Right cardiac atrium (tissue), 5 donors: Measurements from ENCODE around the gene PTPN13. TPM values are rescaled to one million over a fixed set of nuclear protein-coding genes. Genes with fewer than 3 reads are reported as not detected.

Experiments
- ATAC-seq, 2 donors: fragments of 200-7000 bp; cut with Tn5 transposase; one replicate each; pipeline versions ENCODE4 v1.8.0 to v1.9.1; 2020; ENCODE audit warnings: moderate library complexity in 2 of 2, mild to moderate bottlenecking in 1 of 2
- DNase-seq, 3 donors: peaks; one replicate each; pipeline ENCODE4 v3.0.0-alpha.2; 2020
- H3K27ac ChIP-seq: one replicate; pipeline ENCODE4 v1.5.1; 2013; ENCODE audit warnings: mild to moderate bottlenecking, low read length, control low read depth, moderate library complexity
- H3K27me3 ChIP-seq: one replicate; pipeline ENCODE4 v1.6.1; 2013; ENCODE audit not compliant: control insufficient read depth, insufficient read depth
- H3K4me1 ChIP-seq: one replicate; pipeline ENCODE4 v1.6.1; 2013; ENCODE audit warnings: low read length; ENCODE audit not compliant: control insufficient read depth, insufficient read depth
- H3K4me3 ChIP-seq: one replicate; pipeline ENCODE4 v1.5.1; 2013; ENCODE audit warnings: low read length, control low read depth
- H3K9me3 ChIP-seq: one replicate; pipeline ENCODE4 v1.6.1; 2013; ENCODE audit warnings: low read length; ENCODE audit not compliant: control insufficient read depth
- WGBS: extraction: QIAGEN DNeasy Blood & Tissue Kit; methylation state at CpG from one replicate; pipeline ENCODE4 v1.1.7; 2013; 5-methylcytosine and 5-hydroxymethylcytosine counted together
- intact Hi-C, 4 donors: fragments of 100-400 bp; cut with DNase I; formaldehyde crosslinking; loops; one replicate each; pipeline versions ENCODE4 v1.11.0 to v1.14.0; 2022 to 2023
- long read RNA-seq, 4 donors: library from polyadenylated mRNA; unstranded; transcript quantifications; one replicate each; pipeline ENCODE4 v2.0.0, GENCODE V29; 2020 to 2021
- polyA plus RNA-seq: library from polyadenylated mRNA; stranded (reverse); fragments of 200-250 nt; gene quantifications from one replicate; pipeline ENCODE4 v1.2.3, GENCODE V29; 2013
- total RNA-seq, 4 donors: library from RNA; stranded (reverse); fragmentation: NEBNext Ultra II Directional; extraction: Animal tissue kit (Norgen Biotek cat#: 25700); gene quantifications; one replicate each; pipeline ENCODE4 v1.2.1, GENCODE V29; 2021
- donor health status: healthy with polysubstance abuse.
- donor health status: DM: no; HTN: yes; CAD: no.
- donor health status: DM: no; HTN: no; CAD: no.
- donor health status: DM: no; HTN: yes; CAD: no; lungs with severe emphysema.
- donor health status: DM: yes; HTN: yes; CAD: no.

The PTPN13 gene, protein sequence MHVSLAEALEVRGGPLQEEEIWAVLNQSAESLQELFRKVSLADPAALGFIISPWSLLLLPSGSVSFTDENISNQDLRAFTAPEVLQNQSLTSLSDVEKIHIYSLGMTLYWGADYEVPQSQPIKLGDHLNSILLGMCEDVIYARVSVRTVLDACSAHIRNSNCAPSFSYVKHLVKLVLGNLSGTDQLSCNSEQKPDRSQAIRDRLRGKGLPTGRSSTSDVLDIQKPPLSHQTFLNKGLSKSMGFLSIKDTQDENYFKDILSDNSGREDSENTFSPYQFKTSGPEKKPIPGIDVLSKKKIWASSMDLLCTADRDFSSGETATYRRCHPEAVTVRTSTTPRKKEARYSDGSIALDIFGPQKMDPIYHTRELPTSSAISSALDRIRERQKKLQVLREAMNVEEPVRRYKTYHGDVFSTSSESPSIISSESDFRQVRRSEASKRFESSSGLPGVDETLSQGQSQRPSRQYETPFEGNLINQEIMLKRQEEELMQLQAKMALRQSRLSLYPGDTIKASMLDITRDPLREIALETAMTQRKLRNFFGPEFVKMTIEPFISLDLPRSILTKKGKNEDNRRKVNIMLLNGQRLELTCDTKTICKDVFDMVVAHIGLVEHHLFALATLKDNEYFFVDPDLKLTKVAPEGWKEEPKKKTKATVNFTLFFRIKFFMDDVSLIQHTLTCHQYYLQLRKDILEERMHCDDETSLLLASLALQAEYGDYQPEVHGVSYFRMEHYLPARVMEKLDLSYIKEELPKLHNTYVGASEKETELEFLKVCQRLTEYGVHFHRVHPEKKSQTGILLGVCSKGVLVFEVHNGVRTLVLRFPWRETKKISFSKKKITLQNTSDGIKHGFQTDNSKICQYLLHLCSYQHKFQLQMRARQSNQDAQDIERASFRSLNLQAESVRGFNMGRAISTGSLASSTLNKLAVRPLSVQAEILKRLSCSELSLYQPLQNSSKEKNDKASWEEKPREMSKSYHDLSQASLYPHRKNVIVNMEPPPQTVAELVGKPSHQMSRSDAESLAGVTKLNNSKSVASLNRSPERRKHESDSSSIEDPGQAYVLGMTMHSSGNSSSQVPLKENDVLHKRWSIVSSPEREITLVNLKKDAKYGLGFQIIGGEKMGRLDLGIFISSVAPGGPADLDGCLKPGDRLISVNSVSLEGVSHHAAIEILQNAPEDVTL (N-terminal part only)
- total RNA-seq = 10 to 100 TPM in 1 of 4 donors, 1 to 10 TPM in 3; 7.5 to 10.7 (median 9.0) TPM
- polyA plus RNA-seq = 2.8 TPM
- long read RNA-seq, donor 1, partial matches to known transcripts = 6 of 7 reads
- long read RNA-seq, donor 1, other reads (novel, unspliced or antisense) = 1 of 7 reads
- long read RNA-seq, donor 2, partial matches to known transcripts = 1 of 1 reads
- long read RNA-seq, donor 2, other reads (novel, unspliced or antisense) = 0 of 1 reads
- long read RNA-seq, donor 3, partial matches to known transcripts = 1 of 3 reads
- long read RNA-seq, donor 3, other reads (novel, unspliced or antisense) = 2 of 3 reads
- long read RNA-seq, donor 4, partial matches to known transcripts = 1 of 2 reads
- long read RNA-seq, donor 4, other reads (novel, unspliced or antisense) = 1 of 2 reads

DNA sequence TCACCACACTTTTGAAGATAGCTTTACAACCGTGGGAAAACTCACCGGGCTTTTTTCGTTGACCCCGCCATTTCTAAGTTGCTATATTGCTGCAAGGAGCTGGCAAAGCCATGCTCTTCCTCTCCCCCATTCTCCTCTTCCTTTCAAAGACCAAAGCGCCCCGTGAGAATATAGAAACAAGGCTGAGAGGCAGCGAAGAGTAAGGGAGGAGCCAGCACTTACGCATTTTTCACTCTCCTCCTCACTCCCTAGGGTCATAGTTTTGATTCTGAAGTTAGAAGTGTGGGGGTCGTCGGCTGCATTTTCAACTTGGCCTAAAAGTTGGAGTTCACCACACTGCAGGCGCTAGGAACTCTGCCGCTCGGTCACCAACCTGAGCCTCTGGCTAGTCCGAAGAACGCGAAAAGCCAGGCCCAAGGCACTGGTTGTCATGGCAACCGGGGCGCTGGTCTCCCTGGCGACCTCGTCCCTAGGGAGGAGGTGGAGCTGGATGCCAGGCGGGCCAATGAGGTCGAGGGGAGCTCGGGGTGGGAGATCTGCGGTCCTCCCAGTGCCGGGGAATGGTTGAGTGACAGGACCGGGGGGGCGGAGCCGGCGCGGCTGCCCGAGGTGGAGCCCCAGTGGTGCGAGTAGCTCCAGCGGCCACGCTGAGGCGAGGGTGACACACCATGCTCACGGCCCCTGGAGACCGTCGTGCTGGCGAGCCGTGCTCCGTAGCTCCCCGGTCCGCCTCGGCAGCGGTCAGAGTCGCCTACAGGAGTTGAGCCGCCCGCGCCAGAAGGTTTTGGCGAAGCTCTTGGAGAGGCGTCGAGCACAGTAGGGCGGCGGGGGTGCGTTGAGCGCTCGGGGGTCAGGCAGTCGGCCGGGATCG, at the start of gene PTPN13:
Gene PTPN13 (plus strand): TSS at position 628 of the 871 bp plus-strand sequence. CDS start 40,942 bp downstream, outside the sequence.
- WGBS = 2% methylated on average over 60 of the region's 60 CpGs
- ATAC-seq (peak; percentile 100), DNase-seq (peak; percentile 98 to 99 (median 99))
- intact Hi-C loops = no loop called here
- Histone ChIP-seq H3K27ac (peak within 1 kb of the TSS; percentile 61), H3K4me3 (peak within 1 kb of the TSS; percentile 77), H3K4me1 (peaks cover 2% of the 10 kb centered on the region), H3K9me3 (no peaks in the 10 kb centered on the region), H3K27me3 (no peaks in the 10 kb centered on the region)

DNA sequence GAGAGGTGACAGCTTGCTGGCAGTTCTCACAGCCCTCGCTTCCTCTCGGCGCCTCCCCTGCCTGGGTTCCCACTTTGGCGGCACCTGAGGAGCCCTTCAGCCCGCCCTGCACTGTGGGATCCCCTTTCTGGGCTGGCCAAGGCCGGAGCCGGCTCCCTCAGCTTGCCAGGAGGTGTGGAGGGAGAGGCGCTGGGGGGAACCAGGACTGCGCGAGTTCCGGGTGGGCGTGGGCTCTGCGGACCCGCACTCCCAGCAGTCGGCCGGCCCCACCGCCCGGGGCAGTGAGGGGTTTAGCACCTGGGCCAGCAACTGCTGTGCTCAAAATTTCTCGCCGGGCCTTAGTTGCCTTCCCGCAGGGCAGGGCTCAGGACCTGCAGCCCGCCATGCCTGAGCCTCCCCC, 47.0 kb upstream of the PTPN13 start:
- Histone ChIP-seq H3K27me3 (no peaks in the 10 kb centered on the region), H3K4me1 (peaks cover 3% of the 10 kb centered on the region), H3K4me3 (no peak overlapping the region), H3K27ac (no peak overlapping the region), H3K9me3 (no peaks in the 10 kb centered on the region)
- intact Hi-C loops = no loop called here
- DNase-seq (peak in 1 of 3 donors; percentile 64), ATAC-seq (no peak)
- WGBS = 92% methylated on average over 22 of the region's 22 CpGs

- no peaks in the 10 kb centered on the region for H3K4me1 ChIP-seq
- no peaks in the 10 kb centered on the region for H3K9me3 ChIP-seq
- WGBS = 96% methylated on average over 4 of the region's 4 CpGs
- H3K4me3 ChIP-seq = no peak overlapping the region
- intact Hi-C loops = no loop called here
- no peaks in the 10 kb centered on the region for H3K27me3 ChIP-seq
- no peak overlapping the region for H3K27ac ChIP-seq
- ATAC-seq (no peak), DNase-seq (no peak)
Measured at GRCh38 chr4:86549163-86549788, 44.8 kb upstream of the PTPN13 start.

GRCh38 chr4:86551387-86551786, 42.7 kb upstream of the PTPN13 start:
- Histone ChIP-seq H3K27me3 (no peaks in the 10 kb centered on the region), H3K4me3 (no peak overlapping the region), H3K27ac (no peak overlapping the region), H3K9me3 (no peaks in the 10 kb centered on the region), H3K4me1 (no peaks in the 10 kb centered on the region)
- intact Hi-C loops = no loop called here
- no peak for ATAC-seq
- WGBS = 98% methylated on average over 2 of the region's 2 CpGs
- no peak for DNase-seq

- no peak overlapping the region for H3K4me3 ChIP-seq
- H3K27ac ChIP-seq = no peak overlapping the region
- intact Hi-C loops = no loop called here
- no peaks in the 10 kb centered on the region for H3K4me1 ChIP-seq
- no peaks in the 10 kb centered on the region for H3K9me3 ChIP-seq
- no peaks in the 10 kb centered on the region for H3K27me3 ChIP-seq
- DNase-seq (no peak), ATAC-seq (no peak)
Measured at GRCh38 chr4:86554646-86555045, 39.5 kb upstream of the PTPN13 start.

DNA sequence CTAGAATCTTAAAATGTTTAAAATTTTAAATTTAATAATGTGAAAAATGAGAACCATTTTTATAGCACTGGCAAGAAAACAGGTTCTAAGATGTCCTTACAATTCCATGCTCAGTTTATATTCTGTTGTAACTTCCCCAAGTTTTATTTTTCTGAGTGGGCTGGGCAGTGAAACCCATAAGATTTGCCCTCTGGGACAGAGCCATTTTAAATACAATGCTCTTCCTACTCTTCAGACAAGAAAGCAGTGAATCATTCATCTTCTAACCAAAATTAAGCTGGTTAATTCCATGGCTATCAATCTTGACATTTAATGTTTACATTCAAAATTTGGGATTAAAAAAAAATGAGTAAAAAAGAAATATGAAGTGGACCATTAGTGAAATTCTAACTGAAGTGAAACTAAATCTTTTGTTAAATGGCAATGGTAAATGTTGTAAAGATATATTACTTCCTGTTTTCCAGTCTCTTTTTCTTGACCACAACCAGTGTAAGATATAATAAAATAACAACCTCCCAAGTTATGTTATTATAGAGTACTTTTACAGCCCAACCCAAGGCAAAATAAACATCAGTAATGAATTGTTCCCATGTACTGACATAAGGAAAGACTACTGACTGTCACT, 37.2 kb upstream of the PTPN13 start:
- no peak overlapping the region for H3K4me3 ChIP-seq
- ATAC-seq (no peak), DNase-seq (no peak)
- H3K4me1 ChIP-seq = peaks cover 1% of the 10 kb centered on the region
- no peaks in the 10 kb centered on the region for H3K9me3 ChIP-seq
- no peak overlapping the region for H3K27ac ChIP-seq
- no peaks in the 10 kb centered on the region for H3K27me3 ChIP-seq
- intact Hi-C loops = no loop called here

- Histone ChIP-seq H3K27me3 (no peaks in the 10 kb centered on the region), H3K27ac (no peak overlapping the region), H3K4me3 (no peak overlapping the region), H3K4me1 (peaks cover 1% of the 10 kb centered on the region), H3K9me3 (no peaks in the 10 kb centered on the region)
- DNase-seq (no peak), ATAC-seq (no peak)
- 59% methylated on average over 1 of the region's 1 CpG for WGBS
- intact Hi-C loops = no loop called here
Measured at GRCh38 chr4:86557526-86557925, 36.6 kb upstream of the PTPN13 start.

DNA sequence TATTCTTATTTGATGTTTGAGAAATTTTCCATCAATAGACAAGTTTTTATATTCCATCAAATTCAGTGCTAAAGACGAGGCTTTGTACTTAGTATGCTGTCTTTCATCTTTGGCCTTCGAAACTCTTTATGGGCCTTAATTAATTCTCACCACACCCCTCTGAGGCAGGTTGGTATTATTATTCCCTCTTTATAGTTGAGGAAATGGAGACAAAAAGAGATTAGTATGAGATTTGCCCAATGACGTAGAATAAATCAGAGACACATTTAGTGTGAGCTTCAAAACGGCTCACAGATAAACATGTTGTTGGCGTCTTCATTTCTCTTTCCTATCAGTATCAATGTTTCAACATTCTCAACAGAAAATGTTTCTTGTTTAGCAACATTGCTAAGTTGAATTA, 35.9 kb upstream of the PTPN13 start:
- no peak for DNase-seq
- Histone ChIP-seq H3K27me3 (no peaks in the 10 kb centered on the region), H3K4me3 (no peak overlapping the region), H3K9me3 (no peaks in the 10 kb centered on the region), H3K27ac (no peak overlapping the region), H3K4me1 (peaks cover 1% of the 10 kb centered on the region)
- 88% methylated on average over 5 of the region's 5 CpGs for WGBS
- no peak for ATAC-seq
- intact Hi-C loops = no loop called here

GRCh38 chr4:86558797-86559196, 35.3 kb upstream of the PTPN13 start:
- ATAC-seq (no peak), DNase-seq (no peak)
- WGBS = 93% methylated on average over 1 of the region's 1 CpG
- intact Hi-C loops = no loop called here
- Histone ChIP-seq H3K27ac (no peak overlapping the region), H3K9me3 (no peaks in the 10 kb centered on the region), H3K4me3 (no peak overlapping the region), H3K4me1 (peaks cover 1% of the 10 kb centered on the region), H3K27me3 (no peaks in the 10 kb centered on the region)
